GM19467 (cell line): ENCODE data around the gene SCRN2.

ENCODE experiments used
- ATAC-seq: cut with Tn5 transposase; IDR thresholded peaks from one replicate; pipeline ENCODE4 v1.9.1; 2021; ENCODE audit warnings: mild to moderate bottlenecking, moderate library complexity; ENCODE audit not compliant: unreplicated experiment

The SCRN2 gene

GRCh38 chr17:47847341-47848197 lies 6.5 kb upstream of the SCRN2 start:
- ATAC-seq, result no peak

DNA sequence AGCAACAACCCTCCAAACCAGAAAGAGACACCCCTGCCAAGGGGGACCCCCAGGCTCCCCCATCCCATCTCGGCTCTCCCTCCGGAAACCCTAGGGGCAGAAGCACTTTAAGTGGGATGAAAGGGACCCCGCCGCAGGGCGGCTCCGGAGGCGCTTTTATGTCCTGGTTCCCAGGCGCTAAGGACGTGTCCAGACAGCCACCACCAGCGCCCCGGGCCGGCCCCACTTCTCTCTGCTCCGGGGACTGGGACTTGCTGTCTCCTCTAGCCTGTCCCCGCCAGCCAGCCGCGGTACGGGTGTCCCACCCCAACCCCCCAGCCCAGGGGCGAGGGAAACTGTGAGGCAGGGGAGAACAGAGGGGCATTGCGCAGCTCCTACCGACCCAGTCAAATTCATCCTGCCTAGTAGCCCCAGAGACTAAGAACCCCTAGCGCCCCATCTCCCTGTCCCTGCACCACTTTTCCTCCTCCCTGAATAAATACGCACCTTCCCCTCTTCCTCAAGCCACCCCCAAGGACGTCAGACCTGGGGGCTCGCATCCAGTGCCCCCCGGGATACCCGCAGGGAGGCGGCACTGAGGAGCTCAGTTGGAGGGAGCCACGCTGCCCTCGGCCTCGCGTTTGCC lies 5.8 kb upstream of the SCRN2 start:
- no peak for ATAC-seq

- no peak for ATAC-seq
Observed at GRCh38 chr17:47845716-47846075, 4.6 kb upstream of the SCRN2 start.

GRCh38 chr17:47844814-47845715 lies 4.0 kb upstream of the SCRN2 start:
- ATAC-seq, result no peak

GRCh38 chr17:47844227-47844626 lies 3.2 kb upstream of the SCRN2 start:
- ATAC-seq, result no peak

DNA sequence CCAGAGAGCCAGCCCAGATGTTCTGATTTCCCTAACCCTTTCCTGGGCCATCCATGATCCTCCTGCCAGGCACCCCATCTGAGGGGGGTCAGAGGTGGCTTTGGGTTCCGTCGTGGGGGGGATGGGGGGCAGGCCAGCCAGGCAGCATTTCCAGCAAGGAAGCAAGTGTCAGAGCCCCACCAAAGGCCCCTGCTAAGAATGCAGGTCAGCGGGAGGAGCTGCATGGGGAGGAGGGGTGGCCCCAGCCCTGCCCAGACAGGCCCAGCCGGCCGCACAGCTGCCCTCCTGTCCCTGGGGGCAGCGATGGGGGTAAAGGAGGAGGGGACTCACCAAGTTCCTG lies 2.3 kb upstream of the SCRN2 start:
- no peak for ATAC-seq

- ATAC-seq, result no peak
Observed at GRCh38 chr17:47841488-47842291, 617 bp upstream of the SCRN2 start.

DNA sequence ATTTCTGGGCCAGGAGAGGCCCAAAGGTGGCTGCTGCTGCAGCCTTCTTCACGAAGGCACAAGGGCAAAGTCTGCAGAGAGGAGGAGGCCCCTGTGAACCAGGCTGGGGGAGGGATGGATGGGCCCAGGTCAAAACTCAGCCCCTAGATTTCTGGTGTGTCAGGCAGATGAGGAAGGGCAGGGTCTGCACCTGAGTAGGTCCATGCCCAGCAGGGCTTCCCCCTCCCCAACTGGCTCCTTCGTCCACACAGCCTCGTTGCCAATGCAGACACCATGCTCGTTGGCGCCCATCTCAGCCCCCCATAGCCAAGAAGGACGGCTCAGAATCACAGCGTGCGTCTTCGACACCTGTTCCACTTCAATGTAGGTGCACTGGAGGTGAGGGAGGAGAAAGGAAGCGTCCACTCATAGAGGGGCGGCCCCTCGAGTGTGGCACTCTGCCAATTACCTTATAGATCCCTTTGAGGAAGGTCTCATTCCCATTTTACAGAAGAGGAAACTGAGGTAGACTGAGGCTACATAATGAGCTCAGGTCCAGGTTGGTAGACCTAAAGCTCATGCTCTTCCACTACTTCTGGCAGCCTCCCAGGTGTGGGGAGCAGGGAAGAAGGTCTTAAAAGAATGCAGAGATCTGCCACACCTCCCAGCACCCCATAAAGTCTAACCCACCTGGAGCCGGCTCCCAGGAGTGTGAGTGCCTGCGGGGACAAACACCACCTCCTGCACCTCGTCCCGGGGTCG lies 902 bp downstream of the SCRN2 start:
- no peak for ATAC-seq

DNA sequence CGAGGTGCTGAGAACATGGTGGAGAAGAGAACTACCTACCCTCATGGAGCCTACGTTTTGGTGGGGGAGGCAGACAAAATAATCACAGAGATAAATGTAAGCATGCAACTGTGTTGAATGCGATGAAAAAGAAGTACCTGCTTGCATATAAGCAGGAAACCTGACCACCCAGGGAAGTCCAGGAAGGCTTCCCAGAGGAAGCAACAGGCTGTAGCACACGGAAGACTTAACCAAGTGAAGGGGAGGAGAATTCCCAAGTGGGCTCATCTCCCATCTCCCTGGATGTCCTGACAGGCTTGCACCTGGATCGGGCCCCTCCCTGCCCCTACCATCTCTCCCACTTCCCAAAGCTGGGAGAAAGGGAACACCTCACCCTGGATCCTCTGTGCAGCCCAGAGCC lies 2.0 kb downstream of the SCRN2 start:
- no peak for ATAC-seq

- ATAC-seq, result no peak
Observed at GRCh38 chr17:47838636-47839035, 2.4 kb downstream of the SCRN2 start.

- no peak for ATAC-seq
Observed at GRCh38 chr17:47837401-47838039, 3.6 kb downstream of the SCRN2 start.

- ATAC-seq, result no peak
Observed at GRCh38 chr17:47836601-47837000, 4.5 kb downstream of the SCRN2 start.

GRCh38 chr17:47834756-47835155 lies 6.3 kb downstream of the SCRN2 start:
- no peak for ATAC-seq

GRCh38 chr17:47831934-47832327 lies 9.1 kb downstream of the SCRN2 start:
- ATAC-seq, result no peak

GRCh38 chr17:47831003-47831933 lies 9.8 kb downstream of the SCRN2 start, which contains the start of the genes LRRC46 and MRPL10:
Gene LRRC46, plus strand, starts transcription at chr17:47831670. Its CDS starts 320 bp downstream, at chr17:47831990.
Gene MRPL10, minus strand, starts transcription at chr17:47831541. Its CDS starts 30 bp downstream, at chr17:47831511.
- ATAC-seq, result peak; percentile 79

DNA sequence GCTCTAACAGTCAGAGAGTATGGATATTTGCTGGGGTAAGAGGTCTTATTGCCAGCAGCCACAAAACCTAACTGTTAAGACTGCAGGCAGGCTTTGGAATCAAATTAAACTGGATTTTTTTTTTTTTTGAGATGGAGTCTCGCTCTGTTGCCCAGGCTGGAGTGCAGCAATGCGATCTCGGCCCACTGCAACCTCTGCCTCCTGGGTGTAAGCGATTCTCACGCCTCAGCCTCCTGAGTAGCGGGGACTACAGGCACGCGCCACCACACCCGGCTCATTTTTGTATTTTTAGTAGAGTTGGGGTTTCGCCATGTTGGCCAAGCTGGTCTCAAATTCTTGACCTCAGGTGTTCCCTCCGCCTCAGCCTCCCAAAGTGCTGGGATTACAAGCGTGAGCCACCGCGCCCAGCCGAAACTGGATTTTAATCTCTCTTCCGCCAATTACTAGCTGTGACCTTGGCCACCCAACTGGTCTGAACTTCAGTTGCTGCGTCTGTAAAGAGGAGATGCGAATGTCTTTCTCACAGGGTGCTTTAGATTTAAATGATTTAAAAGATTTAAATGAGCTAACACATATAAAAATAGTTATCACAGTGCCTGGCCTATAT lies 10.6 kb downstream of the SCRN2 start:
- no peak for ATAC-seq

- no peak for ATAC-seq
Observed at GRCh38 chr17:47829870-47830269, 11.2 kb downstream of the SCRN2 start.

GRCh38 chr17:47823519-47823918 lies 17.6 kb downstream of the SCRN2 start:
- ATAC-seq, result no peak
